ENCODE measurements around the gene CLDN9. TPM values are rescaled to one million over a fixed set of nuclear protein-coding genes. Genes with fewer than 3 reads are reported as not detected.

Gene CLDN9
- total RNA-seq, 6 experiments from 2014 or later: 0.25 to 1.7 (median 0.92) TPM

GRCh38 chr16:3020604-3021448, 8.1 kb downstream of the CLDN9 start:
- peaks cover 0 to 1% (median 0%) of the 10 kb centered on the region in 4 donors for H3K36me3 ChIP-seq
- H3K4me3 ChIP-seq: peak overlapping the region; percentile 64 to 84 (median 74)
- TF ChIP-seq, protein P1, sequence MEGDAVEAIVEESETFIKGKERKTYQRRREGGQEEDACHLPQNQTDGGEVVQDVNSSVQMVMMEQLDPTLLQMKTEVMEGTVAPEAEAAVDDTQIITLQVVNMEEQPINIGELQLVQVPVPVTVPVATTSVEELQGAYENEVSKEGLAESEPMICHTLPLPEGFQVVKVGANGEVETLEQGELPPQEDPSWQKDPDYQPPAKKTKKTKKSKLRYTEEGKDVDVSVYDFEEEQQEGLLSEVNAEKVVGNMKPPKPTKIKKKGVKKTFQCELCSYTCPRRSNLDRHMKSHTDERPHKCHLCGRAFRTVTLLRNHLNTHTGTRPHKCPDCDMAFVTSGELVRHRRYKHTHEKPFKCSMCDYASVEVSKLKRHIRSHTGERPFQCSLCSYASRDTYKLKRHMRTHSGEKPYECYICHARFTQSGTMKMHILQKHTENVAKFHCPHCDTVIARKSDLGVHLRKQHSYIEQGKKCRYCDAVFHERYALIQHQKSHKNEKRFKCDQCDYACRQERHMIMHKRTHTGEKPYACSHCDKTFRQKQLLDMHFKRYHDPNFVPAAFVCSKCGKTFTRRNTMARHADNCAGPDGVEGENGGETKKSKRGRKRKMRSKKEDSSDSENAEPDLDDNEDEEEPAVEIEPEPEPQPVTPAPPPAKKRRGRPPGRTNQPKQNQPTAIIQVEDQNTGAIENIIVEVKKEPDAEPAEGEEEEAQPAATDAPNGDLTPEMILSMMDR (IDR thresholded peaks at IDR 0.05): no peak
- peak; percentile 63 for TF ChIP-seq POLR2A (IDR thresholded peaks at IDR 0.05)
- peak overlapping the region; percentile 84 to 95 (median 91) for H3K27ac ChIP-seq
- H3K27me3 ChIP-seq: no peaks in the 10 kb centered on the region
- ATAC-seq (peak; percentile 29 to 50 (median 36)), DNase-seq (peak in 2 of 3 donors; percentile 74 to 91)
- intact Hi-C loops (cut with DNase I): no loop called here
- peaks cover 0 to 28% (median 14%) of the 10 kb centered on the region in 4 donors for H3K4me1 ChIP-seq
- no peaks in the 10 kb centered on the region for H3K9me3 ChIP-seq
- under 1% methylated on average over 32 of the region's 57 CpGs for WGBS (ENCODE audit: insufficient coverage, low coverage, low lambda C conversion rate, missing lambda C conversion rate)

GRCh38 chr16:3021449-3022207, 8.9 kb downstream of the CLDN9 start:
- 9% methylated on average over 11 of the region's 25 CpGs for WGBS (ENCODE audit: insufficient coverage, low coverage, low lambda C conversion rate, missing lambda C conversion rate)
- Histone ChIP-seq H3K9me3 (no peaks in the 10 kb centered on the region), H3K4me1 (peaks cover 0 to 28% (median 14%) of the 10 kb centered on the region in 4 donors), H3K27ac (peak overlapping the region; percentile 84 to 95 (median 91)), H3K4me3 (peak overlapping the region; percentile 64 to 84 (median 74)), H3K36me3 (peaks cover 0 to 6% (median 0%) of the 10 kb centered on the region in 4 donors), H3K27me3 (no peaks in the 10 kb centered on the region)
- DNase-seq: peak; percentile 80 to 88 (median 83)
- peak; percentile 41 to 52 (median 46) for ATAC-seq
- TF ChIP-seq POLR2A (IDR thresholded peaks at IDR 0.05): no peak
- TF ChIP-seq, protein P1 (IDR thresholded peaks at IDR 0.05): peak in 3 of 4 donors; percentile 32 to 37 (median 37)
- intact Hi-C loops (cut with DNase I): no loop called here

DNA sequence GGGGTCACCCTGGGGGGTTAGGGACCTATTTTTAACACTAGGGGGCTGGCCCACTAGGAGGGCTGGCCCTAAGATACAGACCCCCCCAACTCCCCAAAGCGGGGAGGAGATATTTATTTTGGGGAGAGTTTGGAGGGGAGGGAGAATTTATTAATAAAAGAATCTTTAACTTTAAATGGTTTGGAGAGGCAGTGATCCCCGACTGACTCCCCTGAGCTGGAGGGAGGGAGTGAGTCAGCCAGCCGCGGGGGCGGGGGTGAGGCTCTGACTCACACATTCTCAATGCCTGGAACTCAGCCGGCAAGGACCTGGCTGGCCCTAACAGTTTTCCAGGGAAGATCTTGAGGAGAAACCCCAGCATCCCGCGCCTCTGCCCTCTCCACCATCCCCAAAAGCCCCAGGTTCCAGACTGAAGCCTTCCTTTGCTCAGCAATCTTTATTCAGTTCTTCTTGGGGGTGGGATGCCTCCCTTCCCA, 9.5 kb downstream of the CLDN9 start:
- 60% methylated on average over 4 of the region's 8 CpGs for WGBS (ENCODE audit: insufficient coverage, low coverage, low lambda C conversion rate, missing lambda C conversion rate)
- DNase-seq: peak in 1 of 3 donors; percentile 85
- peaks cover 0 to 28% (median 14%) of the 10 kb centered on the region in 4 donors for H3K4me1 ChIP-seq

More for the DNA sequence above, 9.5 kb downstream of the CLDN9 start:
- no peak for TF ChIP-seq POLR2A (IDR thresholded peaks at IDR 0.05)
- TF ChIP-seq, protein P1 (IDR thresholded peaks at IDR 0.05): no peak
- no peaks in the 10 kb centered on the region for H3K27me3 ChIP-seq
- H3K4me3 ChIP-seq: peak overlapping the region in 1 of 3 donors; percentile 84
- H3K36me3 ChIP-seq: peaks cover 0 to 6% (median 0%) of the 10 kb centered on the region in 4 donors
- peak in 1 of 4 donors; percentile 31 for ATAC-seq
- no peaks in the 10 kb centered on the region for H3K9me3 ChIP-seq
- peak overlapping the region; percentile 84 to 95 (median 91) for H3K27ac ChIP-seq
- intact Hi-C loops (cut with DNase I): no loop called here

All from right lobe of liver (tissue), 6 donors.